HL-60 (cell line): ENCODE measurements around the gene C1QTNF9.

Source experiments
- CTCF ChIP-seq: IDR thresholded peaks from one replicate; pipeline ENCODE4 v1.5.1; 2011; ENCODE audit warnings: low read length, control low read depth, inconsistent platforms; ENCODE audit not compliant: insufficient read depth
- GABPA ChIP-seq: IDR thresholded peaks from 2 replicates; pipeline ENCODE4 v1.6.1; 2012; ENCODE audit warnings: low read depth
- POLR2AphosphoS5 ChIP-seq: IDR thresholded peaks from 2 replicates; pipeline ENCODE4 v1.6.1; 2012; ENCODE audit warnings: low read depth
- REST ChIP-seq: IDR thresholded peaks from 2 replicates; pipeline ENCODE4 v1.6.1; 2012; ENCODE audit warnings: low read depth; ENCODE audit not compliant: insufficient replicate concordance
- SPI1 ChIP-seq: IDR thresholded peaks from 2 replicates; pipeline ENCODE4 v1.6.1; 2012; ENCODE audit warnings: low read depth, mild to moderate bottlenecking, borderline replicate concordance

- no peak for TF ChIP-seq POLR2AphosphoS5
- no peak for TF ChIP-seq CTCF
- no peak for TF ChIP-seq GABPA
- TF ChIP-seq REST, result no peak
- no peak for TF ChIP-seq SPI1
These were observed 18.8 kb downstream of the C1QTNF9 start for GRCh38 chr13:24328145-24328544.
